ENCODE data around the gene CCDC40. TPM values are rescaled to one million over a fixed set of nuclear protein-coding genes. Genes with fewer than 3 reads are reported as not detected.
A peak's percentile ranks its signal among the peaks of the same experiment; 100 is the strongest.

Gene CCDC40
- total and polyA plus RNA-seq, 9 donors: 3.2 to 7.1 (median 4.4) TPM

DNA sequence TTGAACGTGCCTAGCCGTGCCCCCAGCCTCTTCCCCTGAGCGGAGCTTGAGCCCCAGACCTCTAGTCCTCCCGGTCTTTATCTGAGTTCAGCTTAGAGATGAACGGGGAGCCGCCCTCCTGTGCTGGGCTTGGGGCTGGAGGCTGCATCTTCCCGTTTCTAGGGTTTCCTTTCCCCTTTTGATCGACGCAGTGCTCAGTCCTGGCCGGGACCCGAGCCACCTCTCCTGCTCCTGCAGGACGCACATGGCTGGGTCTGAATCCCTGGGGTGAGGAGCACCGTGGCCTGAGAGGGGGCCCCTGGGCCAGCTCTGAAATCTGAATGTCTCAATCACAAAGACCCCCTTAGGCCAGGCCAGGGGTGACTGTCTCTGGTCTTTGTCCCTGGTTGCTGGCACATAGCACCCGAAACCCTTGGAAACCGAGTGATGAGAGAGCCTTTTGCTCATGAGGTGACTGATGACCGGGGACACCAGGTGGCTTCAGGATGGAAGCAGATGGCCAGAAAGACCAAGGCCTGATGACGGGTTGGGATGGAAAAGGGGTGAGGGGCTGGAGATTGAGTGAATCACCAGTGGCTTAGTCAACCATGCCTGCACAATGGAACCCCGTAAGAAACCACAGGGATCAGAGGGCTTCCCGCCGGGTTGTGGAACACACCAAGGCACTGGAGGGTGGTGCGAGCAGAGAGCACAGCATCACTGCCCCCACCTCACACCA lies 65.7 kb downstream of the CCDC40 start:
- DNase-seq: peak; percentile 36
- H3K4me1 ChIP-seq (ENCODE audit: control insufficient read depth, insufficient read depth, low read length): peaks cover 38% of the 10 kb centered on the region
- peaks cover 3% of the 10 kb centered on the region for H3K27me3 ChIP-seq (ENCODE audit: control insufficient read depth, insufficient read depth, low read length)
- 14% methylated on average over 15 of the region's 21 CpGs for WGBS (ENCODE audit: insufficient coverage)
- no peak overlapping the region for H3K27ac ChIP-seq (ENCODE audit: low read length)
- H3K36me3 ChIP-seq (ENCODE audit: control insufficient read depth, insufficient read depth, low read length): no peaks in the 10 kb centered on the region
- no peaks in the 10 kb centered on the region for H3K9me3 ChIP-seq (replicated peaks; ENCODE audit: control insufficient read depth, low read depth, low read length)
- H3K4me3 ChIP-seq (ENCODE audit: low read length): peak overlapping the region; percentile 88

DNA sequence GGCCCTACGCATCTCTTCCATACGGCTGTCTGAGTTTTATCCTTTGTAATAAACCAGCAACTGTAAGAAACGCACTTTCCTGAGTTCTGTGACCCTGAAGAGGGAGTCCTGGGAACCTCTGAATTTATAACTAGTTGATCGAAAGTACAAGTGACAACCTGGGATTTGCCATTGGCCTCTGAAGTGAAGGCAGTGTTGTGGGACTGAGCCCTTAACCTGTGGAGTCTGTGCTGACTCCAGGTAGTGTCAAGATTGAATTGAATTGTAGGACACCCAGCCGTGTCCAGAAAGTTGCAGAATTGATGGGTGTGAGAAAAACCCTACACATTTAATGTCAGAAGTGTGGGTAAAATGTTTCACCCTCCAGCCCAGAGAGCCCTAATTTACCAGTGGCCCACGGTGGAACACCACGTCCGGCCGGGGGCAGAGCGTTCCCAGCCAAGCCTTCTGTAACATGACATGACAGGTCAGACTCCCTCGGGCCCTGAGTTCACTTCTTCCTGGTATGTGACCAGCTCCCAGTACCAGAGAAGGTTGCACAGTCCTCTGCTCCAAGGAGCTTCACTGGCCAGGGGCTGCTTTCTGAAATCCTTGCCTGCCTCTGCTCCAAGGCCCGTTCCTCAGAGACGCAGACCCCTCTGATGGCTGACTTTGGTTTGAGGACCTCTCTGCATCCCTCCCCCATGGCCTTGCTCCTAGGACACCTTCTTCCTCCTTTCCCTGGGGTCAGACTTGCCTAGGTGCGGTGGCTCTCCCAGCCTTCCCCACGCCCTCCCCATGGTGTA lies 66.4 kb downstream of the CCDC40 start:
- H3K27me3 ChIP-seq (ENCODE audit: control insufficient read depth, insufficient read depth, low read length): peaks cover 3% of the 10 kb centered on the region
- no peak for DNase-seq
- WGBS (ENCODE audit: insufficient coverage): 93% methylated on average over 9 of the region's 15 CpGs
- no peaks in the 10 kb centered on the region for H3K9me3 ChIP-seq (replicated peaks; ENCODE audit: control insufficient read depth, low read depth, low read length)
- H3K27ac ChIP-seq (ENCODE audit: low read length): no peak overlapping the region
- H3K4me1 ChIP-seq (ENCODE audit: control insufficient read depth, insufficient read depth, low read length): peaks cover 32% of the 10 kb centered on the region
- no peaks in the 10 kb centered on the region for H3K36me3 ChIP-seq (ENCODE audit: control insufficient read depth, insufficient read depth, low read length)
- no peak overlapping the region for H3K4me3 ChIP-seq (ENCODE audit: low read length)

DNA sequence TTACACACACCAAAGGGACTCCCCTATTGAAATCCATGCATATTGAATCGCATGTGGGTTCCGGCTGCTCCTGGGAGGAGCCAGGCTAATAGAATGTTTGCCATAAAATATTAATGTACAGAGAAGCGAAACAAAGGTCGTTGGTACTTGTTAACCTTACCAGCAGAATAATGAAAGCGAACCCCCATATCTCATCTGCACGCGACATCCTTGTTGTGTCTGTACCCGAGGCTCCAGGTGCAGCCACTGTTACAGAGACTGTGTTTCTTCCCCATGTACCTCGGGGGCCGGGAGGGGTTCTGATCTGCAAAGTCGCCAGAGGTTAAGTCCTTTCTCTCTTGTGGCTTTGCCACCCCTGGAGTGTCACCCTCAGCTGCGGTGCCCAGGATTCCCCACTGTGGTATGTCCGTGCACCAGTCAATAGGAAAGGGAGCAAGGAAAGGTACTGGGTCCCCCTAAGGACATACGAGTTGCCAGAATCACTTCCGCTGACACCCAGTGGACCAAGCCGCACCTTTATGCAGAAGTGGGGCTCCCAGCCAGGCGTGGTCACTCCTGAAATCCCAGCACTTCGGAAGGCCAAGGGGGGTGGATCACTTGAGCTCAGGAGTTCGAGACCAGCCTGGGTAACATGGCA lies 67.1 kb downstream of the CCDC40 start:
- WGBS (ENCODE audit: insufficient coverage): 82% methylated on average over 14 of the region's 19 CpGs
- Histone ChIP-seq H3K9me3 (replicated peaks; ENCODE audit: control insufficient read depth, low read depth, low read length) (no peaks in the 10 kb centered on the region), H3K4me1 (ENCODE audit: control insufficient read depth, insufficient read depth, low read length) (peaks cover 27% of the 10 kb centered on the region), H3K4me3 (ENCODE audit: low read length) (no peak overlapping the region), H3K27me3 (ENCODE audit: control insufficient read depth, insufficient read depth, low read length) (peaks cover 3% of the 10 kb centered on the region), H3K27ac (ENCODE audit: low read length) (no peak overlapping the region), H3K36me3 (ENCODE audit: control insufficient read depth, insufficient read depth, low read length) (no peaks in the 10 kb centered on the region)
- no peak for DNase-seq

DNA sequence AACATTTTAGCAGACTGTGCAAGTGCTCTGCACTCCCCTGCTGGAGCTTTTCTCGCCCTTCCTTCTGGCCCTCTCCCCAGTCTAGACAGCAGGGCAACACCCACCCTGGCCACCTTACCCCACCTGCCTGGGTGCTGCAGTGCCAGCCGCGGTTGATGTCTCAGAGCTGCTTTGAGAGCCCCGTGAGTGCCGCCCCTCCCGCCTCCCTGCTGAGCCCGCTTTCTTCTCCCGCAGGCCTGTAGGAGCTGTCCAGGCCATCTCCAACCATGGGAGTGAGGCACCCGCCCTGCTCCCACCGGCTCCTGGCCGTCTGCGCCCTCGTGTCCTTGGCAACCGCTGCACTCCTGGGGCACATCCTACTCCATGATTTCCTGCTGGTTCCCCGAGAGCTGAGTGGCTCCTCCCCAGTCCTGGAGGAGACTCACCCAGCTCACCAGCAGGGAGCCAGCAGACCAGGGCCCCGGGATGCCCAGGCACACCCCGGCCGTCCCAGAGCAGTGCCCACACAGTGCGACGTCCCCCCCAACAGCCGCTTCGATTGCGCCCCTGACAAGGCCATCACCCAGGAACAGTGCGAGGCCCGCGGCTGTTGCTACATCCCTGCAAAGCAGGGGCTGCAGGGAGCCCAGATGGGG lies 68.0 kb downstream of the CCDC40 start:
- 58% methylated on average over 26 of the region's 26 CpGs for WGBS (ENCODE audit: insufficient coverage)
- Histone ChIP-seq H3K9me3 (replicated peaks; ENCODE audit: control insufficient read depth, low read depth, low read length) (no peaks in the 10 kb centered on the region), H3K36me3 (ENCODE audit: control insufficient read depth, insufficient read depth, low read length) (no peaks in the 10 kb centered on the region), H3K27me3 (ENCODE audit: control insufficient read depth, insufficient read depth, low read length) (peaks cover 3% of the 10 kb centered on the region), H3K4me1 (ENCODE audit: control insufficient read depth, insufficient read depth, low read length) (peaks cover 27% of the 10 kb centered on the region), H3K27ac (ENCODE audit: low read length) (no peak overlapping the region), H3K4me3 (ENCODE audit: low read length) (no peak overlapping the region)
- no peak for DNase-seq

DNA sequence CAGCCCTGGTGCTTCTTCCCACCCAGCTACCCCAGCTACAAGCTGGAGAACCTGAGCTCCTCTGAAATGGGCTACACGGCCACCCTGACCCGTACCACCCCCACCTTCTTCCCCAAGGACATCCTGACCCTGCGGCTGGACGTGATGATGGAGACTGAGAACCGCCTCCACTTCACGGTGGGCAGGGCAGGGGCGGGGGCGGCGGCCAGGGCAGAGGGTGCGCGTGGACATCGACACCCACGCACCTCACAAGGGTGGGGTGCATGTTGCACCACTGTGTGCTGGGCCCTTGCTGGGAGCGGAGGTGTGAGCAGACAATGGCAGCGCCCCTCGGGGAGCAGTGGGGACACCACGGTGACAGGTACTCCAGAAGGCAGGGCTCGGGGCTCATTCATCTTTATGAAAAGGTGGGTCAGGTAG lies 68.5 kb downstream of the CCDC40 start:
- no peak overlapping the region for H3K4me3 ChIP-seq (ENCODE audit: low read length)
- no peaks in the 10 kb centered on the region for H3K36me3 ChIP-seq (ENCODE audit: control insufficient read depth, insufficient read depth, low read length)
- WGBS (ENCODE audit: insufficient coverage): 84% methylated on average over 18 of the region's 18 CpGs
- no peak overlapping the region for H3K27ac ChIP-seq (ENCODE audit: low read length)
- DNase-seq: no peak
- peaks cover 3% of the 10 kb centered on the region for H3K27me3 ChIP-seq (ENCODE audit: control insufficient read depth, insufficient read depth, low read length)
- peaks cover 27% of the 10 kb centered on the region for H3K4me1 ChIP-seq (ENCODE audit: control insufficient read depth, insufficient read depth, low read length)
- no peaks in the 10 kb centered on the region for H3K9me3 ChIP-seq (replicated peaks; ENCODE audit: control insufficient read depth, low read depth, low read length)

DNA sequence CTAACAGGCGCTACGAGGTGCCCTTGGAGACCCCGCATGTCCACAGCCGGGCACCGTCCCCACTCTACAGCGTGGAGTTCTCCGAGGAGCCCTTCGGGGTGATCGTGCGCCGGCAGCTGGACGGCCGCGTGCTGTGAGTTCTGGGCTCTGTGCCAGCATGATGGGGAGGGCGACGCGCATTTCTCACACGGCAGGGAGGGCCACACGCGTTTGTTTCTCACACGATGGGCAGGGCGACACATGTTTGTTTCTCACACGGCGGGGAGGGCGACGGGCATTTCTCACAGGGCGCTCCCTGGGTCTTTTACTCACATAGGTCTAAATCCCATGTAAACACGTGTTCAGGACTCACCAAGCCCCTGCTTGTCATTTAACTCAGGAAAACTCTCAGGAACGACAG lies 69.3 kb downstream of the CCDC40 start:
- Histone ChIP-seq H3K27ac (ENCODE audit: low read length) (peak overlapping the region; percentile 29), H3K27me3 (ENCODE audit: control insufficient read depth, insufficient read depth, low read length) (peaks cover 3% of the 10 kb centered on the region), H3K4me3 (ENCODE audit: low read length) (no peak overlapping the region), H3K36me3 (ENCODE audit: control insufficient read depth, insufficient read depth, low read length) (no peaks in the 10 kb centered on the region), H3K4me1 (ENCODE audit: control insufficient read depth, insufficient read depth, low read length) (peaks cover 26% of the 10 kb centered on the region), H3K9me3 (replicated peaks; ENCODE audit: control insufficient read depth, low read depth, low read length) (no peaks in the 10 kb centered on the region)
- 44% methylated on average over 26 of the region's 29 CpGs for WGBS (ENCODE audit: insufficient coverage)
- DNase-seq: peak; percentile 53

DNA sequence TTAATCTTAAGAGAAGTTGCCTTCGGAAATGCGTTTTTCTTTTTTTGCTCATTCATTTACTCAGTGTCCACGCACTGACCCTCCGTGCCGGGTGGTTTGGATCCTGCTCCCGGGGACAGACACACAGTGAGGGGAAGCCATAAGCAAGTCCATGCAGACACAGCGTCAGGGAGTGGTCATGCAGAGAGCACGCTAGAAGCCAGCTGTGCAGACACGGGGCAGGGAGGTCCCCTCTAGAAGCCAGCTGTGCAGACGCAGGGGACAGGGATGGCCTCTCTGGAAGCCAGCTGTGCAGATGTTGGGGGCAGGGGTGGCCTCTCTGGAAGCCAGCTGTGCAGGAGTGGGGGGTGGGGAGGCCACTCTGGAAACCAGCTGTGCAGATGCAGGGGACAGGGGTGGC lies 69.7 kb downstream of the CCDC40 start:
- peak overlapping the region; percentile 29 for H3K27ac ChIP-seq (ENCODE audit: low read length)
- H3K9me3 ChIP-seq (replicated peaks; ENCODE audit: control insufficient read depth, low read depth, low read length): no peaks in the 10 kb centered on the region
- H3K27me3 ChIP-seq (ENCODE audit: control insufficient read depth, insufficient read depth, low read length): peaks cover 3% of the 10 kb centered on the region
- WGBS (ENCODE audit: insufficient coverage): 51% methylated on average over 7 of the region's 10 CpGs
- H3K4me1 ChIP-seq (ENCODE audit: control insufficient read depth, insufficient read depth, low read length): peaks cover 26% of the 10 kb centered on the region
- peak; percentile 69 for DNase-seq
- H3K36me3 ChIP-seq (ENCODE audit: control insufficient read depth, insufficient read depth, low read length): no peaks in the 10 kb centered on the region
- H3K4me3 ChIP-seq (ENCODE audit: low read length): no peak overlapping the region

DNA sequence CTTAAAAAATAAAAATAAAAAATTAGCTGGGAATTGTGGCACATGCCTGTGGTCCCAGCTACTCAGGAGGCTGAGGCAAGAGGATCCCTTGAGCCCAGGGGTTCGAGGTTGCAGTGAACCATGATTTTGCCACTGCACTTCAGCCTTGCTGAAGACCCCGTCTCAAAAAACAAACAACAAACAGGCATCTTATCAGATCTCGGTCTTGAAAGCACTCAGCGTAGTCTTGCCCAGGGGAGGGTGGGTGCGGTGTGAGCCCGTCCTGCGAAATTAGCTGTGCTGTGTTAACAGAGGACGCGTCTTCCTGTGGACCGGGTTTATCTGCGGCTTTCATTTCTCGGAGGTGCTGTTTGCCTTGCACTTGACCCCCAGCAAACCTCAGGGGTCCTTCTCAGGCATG lies 70.3 kb downstream of the CCDC40 start:
- DNase-seq: no peak
- peaks cover 25% of the 10 kb centered on the region for H3K4me1 ChIP-seq (ENCODE audit: control insufficient read depth, insufficient read depth, low read length)
- no peaks in the 10 kb centered on the region for H3K36me3 ChIP-seq (ENCODE audit: control insufficient read depth, insufficient read depth, low read length)
- peaks cover 3% of the 10 kb centered on the region for H3K27me3 ChIP-seq (ENCODE audit: control insufficient read depth, insufficient read depth, low read length)
- no peaks in the 10 kb centered on the region for H3K9me3 ChIP-seq (replicated peaks; ENCODE audit: control insufficient read depth, low read depth, low read length)
- no peak overlapping the region for H3K27ac ChIP-seq (ENCODE audit: low read length)
- no peak overlapping the region for H3K4me3 ChIP-seq (ENCODE audit: low read length)
- 81% methylated on average over 10 of the region's 12 CpGs for WGBS (ENCODE audit: insufficient coverage)

DNA sequence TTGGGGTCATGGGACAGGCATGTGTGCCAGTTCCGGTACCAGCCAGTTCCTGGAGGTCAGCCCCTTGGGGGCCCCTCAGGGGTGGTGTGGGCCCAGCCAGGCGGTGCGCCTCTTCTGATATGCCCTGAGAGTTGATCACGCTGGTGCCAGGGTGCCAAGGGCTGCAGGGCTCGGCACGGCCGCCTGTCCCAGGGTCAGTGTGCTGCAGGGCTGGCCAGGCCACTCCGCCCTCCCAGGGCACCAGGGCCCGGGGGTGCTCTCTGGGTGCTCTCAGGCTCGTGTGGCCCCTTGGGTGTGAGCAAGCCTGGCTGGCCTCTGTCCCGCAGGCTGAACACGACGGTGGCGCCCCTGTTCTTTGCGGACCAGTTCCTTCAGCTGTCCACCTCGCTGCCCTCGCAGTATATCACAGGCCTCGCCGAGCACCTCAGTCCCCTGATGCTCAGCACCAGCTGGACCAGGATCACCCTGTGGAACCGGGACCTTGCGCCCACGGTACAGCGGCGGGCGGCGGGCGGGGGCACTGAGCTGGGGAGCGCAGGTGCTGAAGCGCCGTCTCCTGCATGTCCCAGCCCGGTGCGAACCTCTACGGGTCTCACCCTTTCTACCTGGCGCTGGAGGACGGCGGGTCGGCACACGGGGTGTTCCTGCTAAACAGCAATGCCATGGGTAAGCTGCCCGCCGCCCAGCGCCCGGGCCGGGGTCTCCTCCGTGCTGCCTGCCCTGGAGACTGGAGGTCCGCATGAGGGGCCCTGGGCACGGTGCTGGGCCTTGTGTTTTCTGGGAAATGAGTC lies 71.0 kb downstream of the CCDC40 start:
- H3K27me3 ChIP-seq (ENCODE audit: control insufficient read depth, insufficient read depth, low read length): peaks cover 3% of the 10 kb centered on the region
- no peak overlapping the region for H3K27ac ChIP-seq (ENCODE audit: low read length)
- no peaks in the 10 kb centered on the region for H3K36me3 ChIP-seq (ENCODE audit: control insufficient read depth, insufficient read depth, low read length)
- peaks cover 18% of the 10 kb centered on the region for H3K4me1 ChIP-seq (ENCODE audit: control insufficient read depth, insufficient read depth, low read length)
- H3K4me3 ChIP-seq (ENCODE audit: low read length): no peak overlapping the region
- DNase-seq: no peak
- H3K9me3 ChIP-seq (replicated peaks; ENCODE audit: control insufficient read depth, low read depth, low read length): no peaks in the 10 kb centered on the region
- WGBS (ENCODE audit: insufficient coverage): 92% methylated on average over 46 of the region's 46 CpGs
